OCI-LY3 (cell line): ENCODE measurements around the gene ITPKC.
A peak's percentile ranks its signal among the peaks of the same experiment; 100 is the strongest.

ENCODE experiments used
- H2AFZ ChIP-seq: fragments of 200-600, 300-600 bp; shearing (Covaris generic); 2 replicates; pipeline ENCODE4 v1.6.0; 2014; ENCODE audit warnings: antibody characterized with exemption, low read depth, low read length
- H3K27ac ChIP-seq: fragments of 200-600, 300-600 bp; sonication (generic); 2 replicates; pipeline ENCODE4 v1.5.1; 2014; ENCODE audit warnings: mild to moderate bottlenecking, low read length, moderate library complexity, mixed read lengths
- H3K27me3 ChIP-seq: fragments of 200-600, 300-600 bp; sonication (generic); 2 replicates; pipeline ENCODE4 v1.6.1; 2014; ENCODE audit warnings: low read depth, low read length, mixed read lengths
- H3K36me3 ChIP-seq: fragments of 200-600, 300-600 bp; sonication (generic); replicated peaks from 2 replicates; pipeline ENCODE3; 2014; ENCODE audit warnings: low read depth, low read length, mixed read lengths
- H3K4me1 ChIP-seq: fragments of 300-600, 200-600 bp; sonication (generic); 2 replicates; pipeline ENCODE4 v1.6.1; 2014; ENCODE audit warnings: low read length, mixed read lengths
- H3K4me2 ChIP-seq: fragments of 200-600, 300-600 bp; sonication (generic); 2 replicates; pipeline ENCODE4 v1.6.1; 2014; ENCODE audit warnings: low read length, mixed read lengths
- H3K4me3 ChIP-seq: fragments of 300-600, 200-600 bp; sonication (generic); 2 replicates; pipeline ENCODE4 v1.5.1; 2014; ENCODE audit warnings: antibody characterized with exemption, mild to moderate bottlenecking, low read length, moderate library complexity
- H3K79me2 ChIP-seq: fragments of 300-600, 200-600 bp; shearing (Covaris generic); 2 replicates; pipeline ENCODE4 v1.6.1; 2014; ENCODE audit warnings: mild to moderate bottlenecking, low read length, mixed read lengths
- H3K9ac ChIP-seq: fragments of 300-600, 200-600 bp; shearing (Covaris generic); 2 replicates; pipeline ENCODE4 v1.6.0; 2014; ENCODE audit warnings: mild to moderate bottlenecking, low read length, moderate library complexity
- H3K9me3 ChIP-seq: fragments of 200-600, 300-600 bp; shearing (Covaris generic); 2 replicates; pipeline ENCODE4 v1.6.1; 2014; ENCODE audit warnings: low read length, mixed read lengths; ENCODE audit not compliant: insufficient read depth
- H4K20me1 ChIP-seq: fragments of 200-600, 300-600 bp; sonication (generic); 2 replicates; pipeline ENCODE4 v1.6.1; 2016; ENCODE audit warnings: low read length, mixed read lengths; ENCODE audit not compliant: insufficient read depth
- EZH2phosphoT487 ChIP-seq: fragments of 200-600 bp; shearing (Covaris generic); IDR thresholded peaks from 2 replicates; pipeline ENCODE4 v1.6.1; 2018; ENCODE audit warnings: antibody characterized with exemption, mixed run types, low read depth
- TF ChIP-seq, protein P1 (sequence below): fragments of 200-600, 300-600 bp; sonication (generic); IDR thresholded peaks from 2 replicates; pipeline ENCODE4 v1.5.1; 2014; ENCODE audit warnings: antibody characterized with exemption, low read length, low read depth

The ITPKC gene

DNA sequence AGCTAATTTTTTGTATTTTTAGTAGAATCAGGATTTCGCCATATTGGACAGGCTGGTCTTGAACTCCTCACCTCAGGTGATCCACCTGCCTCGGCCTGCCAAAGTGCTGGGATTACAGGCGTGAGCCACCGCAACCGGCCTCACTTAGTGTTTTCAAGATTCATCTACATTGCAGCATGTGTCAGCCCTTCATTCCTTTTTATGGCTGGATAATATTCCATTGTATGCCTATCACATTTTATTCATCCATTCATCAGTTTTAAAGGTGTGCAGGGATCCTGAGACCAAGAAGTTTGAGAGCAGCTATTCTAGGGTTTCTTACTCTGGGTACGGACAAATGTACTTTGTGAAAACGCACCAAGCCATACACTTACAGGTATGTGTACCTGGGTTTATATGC, 9.3 kb upstream of the ITPKC start:
- Histone ChIP-seq H3K9ac (no peak overlapping the region), H3K79me2 (no peaks in the 10 kb centered on the region), H3K4me1 (no peaks in the 10 kb centered on the region), H2AFZ (no peak overlapping the region), H3K27me3 (no peaks in the 10 kb centered on the region), H3K36me3 (peaks cover 26% of the 10 kb centered on the region), H3K4me2 (no peak overlapping the region), H4K20me1 (no peaks in the 10 kb centered on the region), H3K27ac (no peak overlapping the region), H3K9me3 (no peaks in the 10 kb centered on the region), H3K4me3 (no peak overlapping the region)
- TF ChIP-seq EZH2phosphoT487 = no peak
- TF ChIP-seq, protein P1, sequence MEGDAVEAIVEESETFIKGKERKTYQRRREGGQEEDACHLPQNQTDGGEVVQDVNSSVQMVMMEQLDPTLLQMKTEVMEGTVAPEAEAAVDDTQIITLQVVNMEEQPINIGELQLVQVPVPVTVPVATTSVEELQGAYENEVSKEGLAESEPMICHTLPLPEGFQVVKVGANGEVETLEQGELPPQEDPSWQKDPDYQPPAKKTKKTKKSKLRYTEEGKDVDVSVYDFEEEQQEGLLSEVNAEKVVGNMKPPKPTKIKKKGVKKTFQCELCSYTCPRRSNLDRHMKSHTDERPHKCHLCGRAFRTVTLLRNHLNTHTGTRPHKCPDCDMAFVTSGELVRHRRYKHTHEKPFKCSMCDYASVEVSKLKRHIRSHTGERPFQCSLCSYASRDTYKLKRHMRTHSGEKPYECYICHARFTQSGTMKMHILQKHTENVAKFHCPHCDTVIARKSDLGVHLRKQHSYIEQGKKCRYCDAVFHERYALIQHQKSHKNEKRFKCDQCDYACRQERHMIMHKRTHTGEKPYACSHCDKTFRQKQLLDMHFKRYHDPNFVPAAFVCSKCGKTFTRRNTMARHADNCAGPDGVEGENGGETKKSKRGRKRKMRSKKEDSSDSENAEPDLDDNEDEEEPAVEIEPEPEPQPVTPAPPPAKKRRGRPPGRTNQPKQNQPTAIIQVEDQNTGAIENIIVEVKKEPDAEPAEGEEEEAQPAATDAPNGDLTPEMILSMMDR = no peak

GRCh38 chr19:40709817-40710216, 7.1 kb upstream of the ITPKC start:
- no peak overlapping the region for H2AFZ ChIP-seq
- TF ChIP-seq, protein P1 = no peak
- no peak for TF ChIP-seq EZH2phosphoT487
- no peak overlapping the region for H3K4me2 ChIP-seq
- no peak overlapping the region for H3K9ac ChIP-seq
- no peaks in the 10 kb centered on the region for H4K20me1 ChIP-seq
- peaks cover 5% of the 10 kb centered on the region; the same call in 1 of the 2 replicates for H3K4me1 ChIP-seq
- no peak overlapping the region for H3K4me3 ChIP-seq
- H3K27ac ChIP-seq = no peak overlapping the region
- H3K9me3 ChIP-seq = no peaks in the 10 kb centered on the region
- H3K36me3 ChIP-seq = peaks cover 19% of the 10 kb centered on the region
- H3K79me2 ChIP-seq = peaks cover 3% of the 10 kb centered on the region; the same call in 1 of the 2 replicates
- no peaks in the 10 kb centered on the region for H3K27me3 ChIP-seq

DNA sequence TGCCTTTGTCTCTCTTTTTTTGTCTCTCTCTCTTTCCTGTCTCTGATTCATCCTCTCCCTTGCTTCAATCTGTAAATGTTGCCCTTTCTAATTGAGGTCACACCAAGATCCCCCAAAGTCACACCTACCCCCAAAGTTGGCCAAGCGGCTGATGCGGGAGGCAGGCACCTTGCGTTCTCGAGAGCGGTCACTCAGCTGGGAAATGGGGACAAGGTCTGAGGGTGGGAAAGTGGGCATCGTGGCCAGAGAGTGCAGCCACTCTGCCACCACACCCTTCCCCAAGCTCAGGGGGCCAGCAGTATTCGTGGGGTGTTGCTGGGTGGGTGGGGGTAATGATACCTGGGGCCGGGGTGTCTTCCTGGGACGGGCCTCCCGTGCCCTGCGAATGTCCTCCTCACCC, 3.0 kb upstream of the ITPKC start:
- no peaks in the 10 kb centered on the region for H4K20me1 ChIP-seq
- no peaks in the 10 kb centered on the region for H3K9me3 ChIP-seq
- H3K36me3 ChIP-seq = peaks cover 9% of the 10 kb centered on the region
- no peak overlapping the region for H3K27ac ChIP-seq
- peak overlapping the region; percentile 79 for H3K4me3 ChIP-seq
- H3K79me2 ChIP-seq = peaks cover 32% of the 10 kb centered on the region
- no peaks in the 10 kb centered on the region for H3K27me3 ChIP-seq
- H3K4me1 ChIP-seq = peaks cover 27% of the 10 kb centered on the region
- no peak overlapping the region for H2AFZ ChIP-seq
- TF ChIP-seq EZH2phosphoT487 = no peak
- TF ChIP-seq, protein P1 = no peak
- peak overlapping the region; percentile 72; the same call in 1 of the 2 replicates for H3K9ac ChIP-seq
- H3K4me2 ChIP-seq = peak overlapping the region; percentile 73

DNA sequence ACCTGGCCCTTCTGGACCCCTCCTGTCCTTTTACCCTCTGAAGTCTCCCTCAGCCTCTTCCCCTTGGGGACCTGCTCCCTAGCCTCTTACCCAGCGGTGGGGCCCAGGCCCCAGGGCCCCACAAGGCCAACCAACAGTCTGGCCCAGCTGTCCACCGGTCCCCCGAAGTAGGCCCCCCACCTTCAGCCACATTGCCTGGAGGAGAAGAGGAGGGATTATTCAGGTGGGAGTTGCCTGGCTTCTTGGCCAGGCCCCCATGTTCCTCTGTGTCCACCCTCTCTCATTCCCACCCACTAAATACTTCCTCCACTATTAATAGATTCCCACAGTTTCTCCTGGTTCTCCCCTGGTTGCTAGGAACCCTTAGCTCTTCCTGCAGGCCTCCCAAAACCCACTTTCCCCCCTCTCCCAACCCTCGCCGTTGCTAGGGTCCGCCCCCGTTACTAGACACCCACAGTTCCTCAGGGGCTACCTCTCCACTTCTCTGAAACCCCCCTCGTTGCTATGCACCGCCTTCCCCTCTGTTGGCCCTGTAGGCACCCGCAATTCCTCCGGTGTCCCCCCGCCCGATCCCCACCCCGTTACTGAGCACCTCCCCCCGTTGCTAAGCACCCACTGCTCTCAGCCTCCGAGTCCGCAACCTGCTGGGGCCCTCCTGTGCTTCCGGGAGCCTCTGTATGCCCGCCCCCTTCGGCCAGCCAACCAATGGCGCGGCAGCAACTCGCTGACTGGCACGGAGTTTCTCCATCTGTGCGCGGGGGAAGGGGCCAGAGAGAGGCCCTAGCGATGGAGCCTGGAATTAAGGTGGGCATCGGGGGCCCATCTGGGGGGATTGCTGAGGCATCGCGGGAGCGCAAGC, 2.2 kb upstream of the ITPKC start:
- H3K9ac ChIP-seq = peak overlapping the region; percentile 82
- H3K4me1 ChIP-seq = peaks cover 35% of the 10 kb centered on the region
- H3K36me3 ChIP-seq = peaks cover 7% of the 10 kb centered on the region
- no peaks in the 10 kb centered on the region for H3K27me3 ChIP-seq
- peaks cover 39% of the 10 kb centered on the region for H3K79me2 ChIP-seq
- H2AFZ ChIP-seq = peak overlapping the region; percentile 37
- H3K4me2 ChIP-seq = peak overlapping the region; percentile 73
- H4K20me1 ChIP-seq = no peaks in the 10 kb centered on the region
- TF ChIP-seq, protein P1 = no peak
- TF ChIP-seq EZH2phosphoT487 = no peak
- peak overlapping the region; percentile 79 for H3K4me3 ChIP-seq
- H3K27ac ChIP-seq = peak overlapping the region; percentile 69
- H3K9me3 ChIP-seq = no peaks in the 10 kb centered on the region
